Thyroid gland (tissue), 4 donors: ENCODE results near the gene GLCE.

Experiments
- POLR2A ChIP-seq, 2 donors: fragments of 450-650 bp; IDR thresholded peaks; one replicate each; pipeline ENCODE4 v1.6.1; 2017; ENCODE audit warnings: antibody characterized with exemption in 2 of 2, mild to moderate bottlenecking in 2 of 2, moderate library complexity in 1 of 2
- TF ChIP-seq, protein P1 (sequence below), 6 experiments: fragments of 200-600 bp in 3 of 6; fragments of 450-650 bp in 3 of 6; sonication (generic) in 3 of 6; IDR thresholded peaks; one replicate each; pipeline ENCODE4 v1.5.1; 2016 to 2019; ENCODE audit warnings: antibody characterized with exemption in 6 of 6, mild to moderate bottlenecking in 2 of 6, inconsistent platforms in 1 of 6, moderate library complexity in 1 of 6

GRCh38 chr15:69318033-69318432 is 157.6 kb downstream of the GLCE start:
- TF ChIP-seq, protein P1, sequence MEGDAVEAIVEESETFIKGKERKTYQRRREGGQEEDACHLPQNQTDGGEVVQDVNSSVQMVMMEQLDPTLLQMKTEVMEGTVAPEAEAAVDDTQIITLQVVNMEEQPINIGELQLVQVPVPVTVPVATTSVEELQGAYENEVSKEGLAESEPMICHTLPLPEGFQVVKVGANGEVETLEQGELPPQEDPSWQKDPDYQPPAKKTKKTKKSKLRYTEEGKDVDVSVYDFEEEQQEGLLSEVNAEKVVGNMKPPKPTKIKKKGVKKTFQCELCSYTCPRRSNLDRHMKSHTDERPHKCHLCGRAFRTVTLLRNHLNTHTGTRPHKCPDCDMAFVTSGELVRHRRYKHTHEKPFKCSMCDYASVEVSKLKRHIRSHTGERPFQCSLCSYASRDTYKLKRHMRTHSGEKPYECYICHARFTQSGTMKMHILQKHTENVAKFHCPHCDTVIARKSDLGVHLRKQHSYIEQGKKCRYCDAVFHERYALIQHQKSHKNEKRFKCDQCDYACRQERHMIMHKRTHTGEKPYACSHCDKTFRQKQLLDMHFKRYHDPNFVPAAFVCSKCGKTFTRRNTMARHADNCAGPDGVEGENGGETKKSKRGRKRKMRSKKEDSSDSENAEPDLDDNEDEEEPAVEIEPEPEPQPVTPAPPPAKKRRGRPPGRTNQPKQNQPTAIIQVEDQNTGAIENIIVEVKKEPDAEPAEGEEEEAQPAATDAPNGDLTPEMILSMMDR (IDR thresholded peaks at IDR 0.05) = no peak
- TF ChIP-seq POLR2A (IDR thresholded peaks at IDR 0.05) = no peak
